GM18907 (cell line): ENCODE data around the gene C1orf50.
"Not testable (repeated sequence)": the region's sequence is repeated elsewhere in the genome, so short reads cannot be mapped to it uniquely, and the experiment has no call there.

Experiments used
- ATAC-seq: cut with Tn5 transposase; IDR thresholded peaks from one replicate; pipeline ENCODE4 v1.9.1; 2021; ENCODE audit warnings: mild to moderate bottlenecking, moderate library complexity; ENCODE audit not compliant: unreplicated experiment

Gene C1orf50

DNA sequence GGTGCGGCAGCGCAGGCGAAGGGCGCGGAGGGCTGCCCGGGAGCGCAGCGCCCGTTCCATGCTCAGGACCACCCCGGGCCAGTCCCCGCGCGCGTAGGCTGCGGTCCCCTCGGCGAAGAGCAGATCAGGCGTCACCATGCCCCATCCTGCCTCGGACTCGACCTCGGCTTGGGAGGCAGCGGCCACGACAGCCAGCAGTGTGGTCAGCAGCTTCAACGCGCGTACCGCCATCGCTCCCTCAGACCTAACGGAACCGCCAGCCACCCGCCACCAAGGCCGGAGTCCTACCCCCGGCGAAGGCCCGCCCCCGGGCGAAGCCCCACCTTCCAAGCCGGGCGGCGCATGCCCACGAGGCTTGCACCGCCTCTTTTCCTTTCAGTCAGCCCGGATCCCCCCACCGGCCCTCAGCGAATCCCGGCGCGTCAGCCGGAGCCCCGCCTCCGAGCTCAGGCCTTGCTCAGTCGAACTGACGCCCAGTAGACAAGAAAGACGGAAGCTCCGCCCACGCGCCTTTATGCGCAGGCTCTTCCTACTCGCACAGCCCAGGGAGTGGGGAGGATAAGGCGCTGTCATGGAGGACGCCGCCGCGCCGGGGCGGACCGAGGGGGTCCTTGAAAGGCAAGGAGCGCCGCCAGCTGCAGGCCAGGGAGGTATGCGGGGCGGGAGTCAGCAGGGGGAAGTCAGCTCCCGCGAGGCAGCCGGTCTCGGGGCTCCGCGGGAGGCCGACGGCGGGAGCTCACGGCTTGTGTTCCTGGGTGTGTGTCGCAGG lies at the start of gene C1orf50, which contains the start of gene P3H1:
C1orf50 (plus strand) TSS at position 509 of the 769 bp plus-strand sequence; CDS start at position 572, 63 bp downstream.
P3H1 (minus strand) TSS at position 288 of the 769 bp plus-strand sequence; CDS start at position 231, 57 bp downstream.
- peak; percentile 91 for ATAC-seq

DNA sequence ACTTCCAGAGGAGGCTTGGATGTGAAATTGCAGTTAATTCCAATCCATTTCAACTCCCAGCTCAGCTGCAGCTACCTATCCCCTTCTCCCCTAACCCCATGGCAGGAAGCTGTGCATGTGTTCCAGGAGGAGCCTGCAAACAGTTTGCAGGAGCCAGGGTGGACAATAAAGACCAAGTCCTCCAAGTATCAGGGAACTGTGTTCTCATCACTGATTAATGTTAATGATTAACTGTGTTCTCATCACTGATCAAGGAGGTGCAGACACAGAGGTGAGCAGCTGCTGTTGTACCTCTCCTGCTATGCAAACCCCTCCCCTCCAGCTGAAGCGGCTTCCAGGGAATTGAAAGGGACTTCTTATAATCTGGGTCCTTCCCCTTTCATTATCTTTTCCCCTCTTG lies 46.2 kb upstream of the C1orf50 start:
- no peak for ATAC-seq

DNA sequence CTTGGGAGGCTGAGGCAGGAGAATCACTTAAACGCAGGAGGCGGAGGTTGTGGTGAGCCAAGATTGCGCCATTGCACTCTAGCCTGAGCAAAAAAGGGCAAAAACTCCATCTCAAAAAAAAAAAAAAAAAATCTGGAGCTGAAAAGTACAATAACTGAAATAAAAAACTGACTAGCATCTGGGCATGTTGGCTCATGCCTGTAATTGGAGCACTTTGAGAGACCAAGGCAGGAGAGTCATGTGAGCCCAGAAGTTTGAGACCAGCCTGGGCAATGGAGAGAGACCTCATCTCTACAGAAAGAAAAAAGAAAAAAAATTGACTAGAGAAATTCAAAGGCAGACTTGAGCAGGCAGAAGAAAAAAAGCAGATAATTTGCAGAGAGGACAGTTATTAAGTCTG lies 45.1 kb upstream of the C1orf50 start:
- no peak for ATAC-seq

DNA sequence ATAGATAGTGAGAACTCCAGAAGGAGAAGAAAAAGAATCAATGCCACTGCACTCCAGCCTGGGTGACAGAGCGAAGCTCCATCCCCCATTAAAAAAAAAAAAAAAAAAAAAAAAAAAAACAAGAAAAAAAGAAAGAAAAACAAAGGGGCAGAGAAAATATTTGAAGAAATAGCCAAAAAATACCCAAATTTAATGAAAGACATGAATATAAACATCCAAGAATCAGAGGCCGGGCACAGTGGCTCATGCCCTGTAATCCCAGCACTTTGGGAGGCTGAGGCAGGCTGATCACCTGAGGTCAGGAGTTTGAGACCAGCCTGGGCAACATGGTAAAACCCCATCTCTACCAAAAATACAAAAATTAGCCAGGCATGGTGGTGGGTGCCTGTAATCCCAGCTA lies 44.6 kb upstream of the C1orf50 start:
- ATAC-seq = not testable (repeated sequence)

DNA sequence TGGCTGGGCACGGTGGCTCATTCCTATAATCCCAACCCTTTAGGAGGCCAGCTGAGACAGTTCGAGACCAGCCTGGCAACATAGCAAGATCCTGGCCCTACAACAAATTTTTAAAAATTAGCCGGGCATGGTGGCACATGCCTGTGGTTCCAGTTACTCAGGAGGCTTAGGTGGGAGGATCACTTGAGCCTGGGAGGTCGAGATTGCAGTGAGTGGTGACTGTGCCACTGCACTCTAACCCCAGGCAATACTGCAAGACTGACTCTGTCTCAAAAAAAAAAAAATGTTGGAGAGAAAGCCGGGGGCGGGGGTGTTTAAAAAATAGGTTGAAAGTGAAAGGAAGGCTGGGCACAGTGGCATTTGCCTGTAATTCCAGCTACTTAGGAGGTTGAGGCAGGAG lies 43.5 kb upstream of the C1orf50 start:
- ATAC-seq = no peak

DNA sequence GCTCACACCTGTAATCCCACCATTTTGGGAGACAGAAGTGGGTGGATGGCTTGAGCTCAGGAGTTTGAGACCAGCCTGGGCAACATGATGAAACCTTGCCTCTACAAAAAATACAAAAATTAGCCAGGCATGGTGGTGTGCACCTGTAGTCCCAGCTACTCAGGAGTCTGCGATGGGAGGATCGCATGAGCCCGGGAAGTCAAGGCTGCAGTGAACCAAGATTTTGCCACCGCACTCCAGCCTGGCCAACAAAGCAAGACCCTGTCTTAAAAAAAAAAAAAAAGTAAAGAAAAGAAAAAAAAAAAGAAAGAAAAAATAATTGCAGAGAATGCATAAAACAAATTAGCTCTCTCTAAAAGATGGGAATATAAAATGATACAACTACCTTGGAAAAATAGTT lies 41.2 kb upstream of the C1orf50 start:
- ATAC-seq = not testable (repeated sequence)

DNA sequence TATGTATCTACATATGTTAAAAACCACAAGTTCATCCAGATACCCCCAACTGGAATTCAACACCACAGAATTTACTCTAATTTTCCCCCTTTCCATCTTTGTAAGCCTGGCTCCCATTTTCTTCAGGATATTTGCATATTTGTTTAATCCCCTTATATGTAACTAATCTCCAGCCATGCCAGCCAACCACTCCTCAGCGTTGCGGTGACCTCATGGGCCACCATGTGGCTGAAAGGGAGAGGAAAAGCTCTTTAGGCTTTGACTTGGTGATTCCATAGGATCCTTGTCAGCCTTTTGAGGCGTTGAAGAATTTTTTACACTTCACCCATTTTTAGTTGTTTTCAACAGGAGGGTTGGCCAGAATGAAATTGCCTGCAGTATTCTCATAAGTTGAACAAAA lies 37.0 kb upstream of the C1orf50 start:
- ATAC-seq = no peak

DNA sequence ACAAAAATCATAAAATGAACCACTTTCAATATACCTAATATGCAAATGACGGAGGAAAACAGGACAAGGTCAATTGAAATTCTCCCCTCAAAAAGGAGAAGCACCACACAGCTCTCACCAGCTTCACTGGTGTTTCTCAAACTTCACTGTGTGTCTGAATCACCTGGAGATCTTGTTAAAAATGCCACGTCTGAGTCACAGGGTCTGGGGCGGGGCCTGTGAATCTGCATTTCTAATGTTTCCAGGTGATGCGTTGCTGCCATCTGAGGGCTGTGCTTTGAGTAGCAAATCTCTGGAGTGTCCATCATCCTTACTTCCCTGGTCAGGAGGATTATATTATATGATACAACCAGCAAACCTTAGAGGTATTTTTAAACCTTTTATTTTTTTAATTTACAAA lies 36.1 kb upstream of the C1orf50 start:
- ATAC-seq = no peak

DNA sequence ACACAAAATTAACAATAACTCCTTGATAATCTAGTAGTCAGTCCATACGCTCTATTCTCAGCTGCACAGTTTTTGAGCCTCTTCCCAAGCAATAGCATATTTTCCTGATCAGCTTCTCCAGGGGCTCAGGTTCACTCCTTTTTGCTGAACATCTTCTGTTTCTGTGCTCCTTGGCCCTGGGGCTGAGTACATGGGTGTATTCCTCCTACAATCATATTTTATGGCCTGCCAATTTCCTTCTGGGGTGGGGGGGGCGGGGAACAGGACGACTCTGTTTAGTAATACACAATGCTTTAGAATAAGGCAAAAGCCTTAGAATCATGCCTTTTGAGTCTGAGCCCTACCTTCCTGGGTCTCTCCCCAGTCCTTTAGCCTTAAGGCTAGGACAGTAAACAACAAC lies 35.5 kb upstream of the C1orf50 start:
- no peak for ATAC-seq

DNA sequence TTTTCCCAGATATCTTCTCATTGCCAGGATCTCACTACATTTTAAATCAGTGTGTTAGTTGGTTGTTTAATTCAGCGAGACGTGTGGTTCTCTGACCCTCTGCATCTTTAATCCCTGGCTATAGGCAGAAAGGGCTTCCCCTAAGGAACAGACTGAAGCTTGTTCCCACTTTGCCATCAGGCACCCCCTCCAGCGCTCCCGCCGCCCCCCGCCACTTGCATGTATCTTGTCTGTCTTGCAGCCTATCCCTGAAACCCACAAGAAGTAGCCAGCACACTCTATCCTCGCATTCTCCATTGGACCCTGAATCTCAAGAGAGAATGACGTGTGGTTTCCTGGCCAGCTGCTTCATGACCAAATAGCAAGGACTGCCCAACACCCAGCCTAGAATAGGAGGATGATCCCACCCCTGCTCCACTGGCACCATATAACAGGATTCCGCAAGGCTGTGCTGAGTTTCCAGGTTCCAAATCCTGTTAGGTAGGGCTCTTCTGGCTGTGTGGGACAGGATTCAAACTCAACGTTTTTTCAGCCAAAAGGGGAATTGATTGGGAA lies 34.8 kb upstream of the C1orf50 start:
- ATAC-seq = no peak

DNA sequence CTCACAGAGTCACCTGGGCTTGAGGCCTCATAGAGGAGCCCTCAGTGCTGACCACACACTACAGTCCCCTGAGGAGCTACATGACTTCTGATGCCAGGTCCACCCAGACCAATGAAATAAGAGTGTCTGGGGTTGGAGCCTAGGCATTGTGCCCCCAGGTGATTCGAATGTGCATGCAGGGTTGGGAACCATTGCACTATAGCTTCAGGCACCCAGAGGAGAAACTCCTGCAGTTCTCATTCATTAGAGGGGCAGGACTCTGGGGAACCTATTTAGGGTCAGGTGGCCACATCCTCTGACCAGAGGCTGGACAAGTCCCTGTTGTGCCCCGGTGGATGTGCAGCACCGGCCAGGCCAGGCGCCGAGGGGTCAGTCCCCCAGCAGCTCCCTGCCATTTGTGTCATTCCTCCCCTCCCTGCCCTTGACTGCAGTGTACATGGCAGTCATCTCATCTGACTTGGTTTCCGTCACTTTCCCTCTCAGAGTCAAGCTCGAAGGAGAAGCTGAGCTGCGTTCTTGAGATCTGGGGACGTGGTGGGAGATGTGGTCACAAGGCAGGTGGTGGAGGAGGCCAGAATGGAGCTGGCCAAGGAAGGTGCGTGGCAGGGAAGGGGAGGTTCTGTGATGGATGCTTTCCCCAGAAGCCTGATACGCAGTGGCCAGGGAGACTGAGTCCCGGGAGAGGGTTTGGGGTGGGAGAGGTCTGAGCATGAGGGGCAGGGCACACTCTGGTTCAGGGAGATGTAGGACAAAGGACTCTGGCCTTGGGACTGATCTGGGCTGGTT lies 33.4 kb upstream of the C1orf50 start:
- no peak for ATAC-seq

DNA sequence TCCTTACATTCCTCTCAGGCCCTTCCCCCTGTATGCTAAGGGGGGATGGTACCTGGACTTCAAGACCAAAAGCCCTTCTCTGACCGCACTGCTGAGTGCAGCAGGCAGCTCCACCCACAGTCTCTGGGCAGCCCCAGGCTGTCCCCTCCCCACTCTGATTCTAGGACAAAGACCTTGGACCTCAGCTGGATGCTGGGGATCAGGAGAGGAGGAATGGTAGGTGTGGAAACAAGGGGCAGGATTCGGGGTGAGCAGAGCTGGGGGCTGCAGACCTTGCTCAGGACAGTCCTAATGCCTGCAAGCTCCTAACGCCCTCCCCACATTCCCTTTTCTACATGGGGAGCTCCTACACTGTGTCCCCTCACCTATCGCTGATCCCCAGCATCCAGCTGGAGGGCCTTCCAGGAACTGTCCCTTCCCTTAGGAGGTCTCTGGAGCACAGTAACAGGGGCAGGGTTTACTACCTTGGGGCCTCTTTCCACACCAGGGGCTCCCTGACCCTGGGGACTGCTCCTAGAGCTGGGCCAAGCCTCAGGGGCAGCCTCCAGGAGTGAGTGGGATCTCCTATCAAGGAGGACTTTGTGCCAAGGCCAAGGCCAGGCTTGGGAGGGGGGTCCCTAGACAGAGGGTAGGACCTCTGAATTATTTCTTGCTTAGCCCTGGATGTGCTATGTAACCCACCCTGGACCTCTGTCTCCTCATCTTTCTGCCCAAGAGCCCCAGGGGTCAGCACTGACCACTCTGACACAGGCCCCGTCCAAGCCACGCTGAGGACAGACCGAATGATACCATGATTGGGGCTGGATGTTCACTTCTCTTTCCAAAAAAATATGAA lies 32.6 kb upstream of the C1orf50 start:
- no peak for ATAC-seq

DNA sequence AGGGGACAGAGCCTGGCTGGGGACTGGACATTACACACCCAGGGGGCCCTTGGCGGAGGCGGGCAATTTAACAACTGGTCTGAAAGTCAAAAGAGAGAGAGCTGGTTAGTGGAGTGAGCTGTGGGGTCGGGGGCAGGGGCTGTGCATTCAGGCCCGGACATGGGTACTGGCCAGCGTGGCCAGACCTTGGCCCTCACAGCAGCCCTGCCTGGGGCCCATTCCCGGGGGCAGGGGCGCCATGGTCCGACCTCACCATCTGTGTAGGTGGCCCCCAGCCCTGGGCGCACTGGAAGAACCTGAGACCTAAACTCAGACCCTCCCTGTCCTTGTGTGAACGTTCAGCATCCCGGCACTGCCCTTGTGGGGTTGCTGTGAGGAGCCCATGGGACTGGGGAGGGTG lies 32.0 kb upstream of the C1orf50 start:
- ATAC-seq = no peak

DNA sequence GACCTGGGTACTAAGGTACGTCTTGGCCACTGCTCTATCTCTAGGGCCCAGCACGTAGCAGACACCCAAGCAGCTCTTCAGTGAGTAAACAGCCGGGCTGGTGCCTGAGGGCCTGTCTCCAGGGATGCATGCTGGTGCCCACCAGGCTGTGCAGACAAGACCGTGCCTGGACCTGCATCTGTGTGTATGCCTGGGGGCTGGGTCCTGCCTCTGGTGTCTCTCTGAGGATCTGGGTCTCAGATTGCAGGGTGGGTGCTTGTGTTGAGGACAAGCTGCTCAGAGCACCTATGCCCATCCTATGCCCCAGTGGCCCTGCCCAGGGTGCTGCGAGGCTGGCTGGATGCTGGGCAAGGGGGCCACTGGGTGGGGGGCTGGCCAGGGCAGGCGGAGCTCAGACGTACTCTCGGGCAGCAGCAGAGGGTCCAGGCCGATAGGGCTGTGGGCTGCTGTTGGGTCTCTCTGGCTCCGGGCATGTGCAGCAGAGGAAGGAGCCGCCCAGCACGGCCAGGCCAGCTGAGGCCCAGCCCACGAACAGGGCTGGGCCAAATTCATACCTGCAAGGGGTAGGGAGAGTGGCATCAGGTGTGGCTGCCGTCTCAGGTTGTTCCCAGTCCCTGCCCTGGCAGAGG lies 31.5 kb upstream of the C1orf50 start:
- no peak for ATAC-seq

DNA sequence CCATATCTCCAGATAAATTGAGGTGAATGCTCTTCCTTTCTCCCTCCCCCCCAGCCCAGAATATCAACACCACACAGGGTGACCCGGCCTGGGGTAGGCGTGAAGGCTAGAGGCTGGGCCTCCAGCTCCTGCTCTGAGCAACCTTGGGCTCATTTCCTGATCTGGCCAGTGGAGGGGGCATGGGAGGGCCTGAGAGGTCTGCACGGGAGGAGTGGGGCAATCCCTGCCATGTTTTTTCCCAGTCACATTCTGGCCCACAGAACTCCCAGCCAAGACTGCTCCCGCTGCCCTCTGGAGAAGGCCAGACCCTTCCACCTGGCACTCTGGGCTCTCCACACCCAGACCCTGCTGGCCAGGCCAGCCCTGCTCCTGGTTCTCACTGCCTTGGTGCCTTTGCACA lies 30.9 kb upstream of the C1orf50 start:
- ATAC-seq = no peak

DNA sequence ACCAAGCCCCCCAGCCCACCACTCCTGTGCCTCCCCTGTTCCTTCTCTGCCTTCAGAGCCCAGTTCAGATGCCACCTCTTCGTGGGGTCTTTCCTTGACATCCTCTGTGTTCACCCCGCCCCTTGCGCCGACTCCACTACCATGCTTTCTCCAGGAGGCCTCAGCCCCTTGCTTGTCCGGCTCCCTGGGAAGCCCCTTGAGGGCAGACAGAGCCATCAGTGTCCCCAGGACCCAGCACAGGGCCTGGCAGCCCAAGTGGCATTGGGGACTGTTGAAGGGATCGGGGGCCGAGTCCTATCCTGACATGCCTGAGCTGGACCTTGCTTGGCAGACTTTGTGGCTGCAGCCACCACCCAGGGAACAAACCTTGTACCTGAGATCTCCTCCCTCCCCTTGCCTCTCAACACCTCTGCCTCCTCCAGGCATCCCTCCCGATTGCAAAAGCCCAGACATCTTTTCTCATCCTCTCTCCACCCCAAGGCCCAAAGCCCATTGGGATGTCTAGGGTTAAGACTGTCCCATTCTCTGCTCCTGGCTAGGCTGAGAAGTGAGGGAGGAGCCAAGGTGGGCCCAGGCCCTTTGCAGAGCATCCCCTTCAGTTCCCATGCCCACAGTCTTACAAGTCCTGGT lies 30.4 kb upstream of the C1orf50 start:
- no peak for ATAC-seq

DNA sequence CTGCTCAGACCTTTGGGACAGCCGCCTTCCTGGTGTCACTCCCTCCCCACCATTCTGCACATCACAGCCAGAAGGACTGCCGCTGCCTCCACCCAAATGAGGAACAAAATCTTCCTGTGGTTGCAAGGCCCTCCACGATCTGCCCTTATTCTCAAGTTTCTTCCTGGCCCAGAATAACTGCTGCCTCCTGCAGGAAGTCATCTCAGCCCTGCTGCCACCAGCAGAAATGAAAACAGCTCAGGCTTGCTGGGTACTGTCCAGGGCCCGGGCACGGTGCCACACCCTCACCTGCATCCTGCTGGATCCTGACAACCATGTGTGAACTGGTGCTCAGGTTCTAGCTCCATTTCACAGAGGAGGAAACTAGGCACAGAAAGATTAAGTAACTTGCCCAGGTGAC lies 29.8 kb upstream of the C1orf50 start:
- ATAC-seq = no peak

DNA sequence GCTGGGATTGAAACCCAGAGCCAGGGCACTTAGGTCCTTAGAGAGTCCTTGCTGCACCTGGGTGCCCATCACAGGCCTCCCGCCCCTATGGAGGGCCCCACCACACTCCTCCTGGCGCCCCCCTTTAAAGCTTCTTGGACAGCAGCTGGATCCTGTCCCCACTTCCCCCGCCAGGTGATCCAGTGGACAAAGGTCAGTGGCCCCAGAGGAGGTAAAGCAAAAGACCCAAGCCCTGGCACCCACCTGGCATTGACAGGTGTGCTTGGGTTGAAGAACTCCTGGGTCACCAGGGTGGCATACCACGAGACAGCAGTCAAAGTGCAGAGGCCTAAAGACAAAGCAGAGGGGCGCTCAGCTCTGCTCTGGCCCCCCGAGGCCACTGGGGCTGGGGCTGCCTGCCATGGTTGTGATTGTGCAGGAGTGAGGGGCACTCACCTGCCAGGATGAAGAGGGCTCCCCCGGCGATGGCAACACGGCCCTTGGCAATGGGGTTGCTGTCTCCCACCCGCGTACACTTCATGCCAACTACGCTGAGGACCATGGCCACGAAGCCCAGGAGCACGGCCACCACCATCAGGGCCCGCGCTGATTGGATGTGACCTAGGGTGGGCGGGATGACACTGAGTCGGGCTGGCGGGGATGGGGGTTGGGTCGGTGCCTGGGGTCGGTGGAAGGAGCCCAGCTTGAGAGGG lies 28.9 kb upstream of the C1orf50 start:
- ATAC-seq = no peak

DNA sequence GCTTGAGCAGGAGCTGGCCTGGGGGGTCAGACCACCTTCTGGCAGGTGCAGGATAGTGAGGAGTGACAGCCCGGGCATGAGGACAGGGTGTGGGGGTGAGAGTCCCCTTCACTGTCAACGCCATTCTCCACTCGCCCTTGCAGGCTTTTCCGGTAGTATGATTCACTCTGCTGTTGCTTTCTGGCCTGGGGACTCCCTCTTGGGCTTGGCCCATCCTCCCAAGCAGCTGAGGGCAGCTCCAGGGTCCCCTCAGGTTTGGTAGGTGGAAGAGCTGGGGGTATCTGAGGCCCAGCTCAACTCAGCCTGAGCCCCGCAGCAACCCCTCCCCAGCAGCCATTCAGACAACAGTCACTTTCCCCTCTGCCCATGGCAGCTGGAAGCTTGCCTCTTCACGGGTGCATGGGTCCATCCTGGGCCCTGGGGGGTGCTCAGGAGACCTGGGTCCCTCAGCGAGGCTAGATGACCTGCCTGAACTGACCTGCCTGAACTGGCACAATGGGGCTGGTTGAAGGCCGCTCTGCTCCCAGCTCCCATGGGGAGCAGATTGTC lies 28.3 kb upstream of the C1orf50 start:
- ATAC-seq = no peak
